ENCODE measurements around the gene SYT11.
"Not testable (repeated sequence)": the region's sequence is repeated elsewhere in the genome, so short reads cannot be mapped to it uniquely, and the experiment has no call there.

Gene SYT11

DNA sequence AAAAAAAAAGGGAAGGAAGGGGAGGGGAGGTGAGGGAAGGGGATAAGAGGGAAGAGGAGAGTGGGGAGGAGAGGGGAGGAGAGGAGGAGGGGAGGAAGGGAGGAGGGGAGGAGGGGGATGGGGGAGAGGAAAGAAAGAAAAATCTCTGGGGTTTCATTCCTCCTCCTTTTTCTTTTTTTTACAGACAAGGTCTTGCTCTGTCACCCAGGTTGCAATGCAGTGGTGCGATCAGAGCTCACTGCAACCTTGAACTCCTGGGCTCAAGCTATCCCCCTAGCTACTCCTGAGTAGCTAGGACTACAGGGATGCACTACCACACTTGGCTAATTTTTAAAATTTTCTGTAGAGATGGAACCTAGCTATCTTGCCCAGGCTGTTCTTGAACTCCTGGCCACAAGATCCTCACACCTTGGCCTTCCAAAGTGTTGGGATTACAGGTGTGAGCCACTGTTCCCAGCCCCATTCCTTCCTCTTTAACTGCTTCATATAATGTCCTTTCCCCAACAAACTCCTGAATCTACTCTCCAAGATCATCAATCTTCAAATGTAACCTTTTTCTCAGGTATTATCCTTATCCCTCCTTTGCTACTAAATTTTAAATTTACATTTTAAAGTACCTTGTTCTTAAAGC, 25.6 kb upstream of the SYT11 start:
- TF ChIP-seq, protein P1, sequence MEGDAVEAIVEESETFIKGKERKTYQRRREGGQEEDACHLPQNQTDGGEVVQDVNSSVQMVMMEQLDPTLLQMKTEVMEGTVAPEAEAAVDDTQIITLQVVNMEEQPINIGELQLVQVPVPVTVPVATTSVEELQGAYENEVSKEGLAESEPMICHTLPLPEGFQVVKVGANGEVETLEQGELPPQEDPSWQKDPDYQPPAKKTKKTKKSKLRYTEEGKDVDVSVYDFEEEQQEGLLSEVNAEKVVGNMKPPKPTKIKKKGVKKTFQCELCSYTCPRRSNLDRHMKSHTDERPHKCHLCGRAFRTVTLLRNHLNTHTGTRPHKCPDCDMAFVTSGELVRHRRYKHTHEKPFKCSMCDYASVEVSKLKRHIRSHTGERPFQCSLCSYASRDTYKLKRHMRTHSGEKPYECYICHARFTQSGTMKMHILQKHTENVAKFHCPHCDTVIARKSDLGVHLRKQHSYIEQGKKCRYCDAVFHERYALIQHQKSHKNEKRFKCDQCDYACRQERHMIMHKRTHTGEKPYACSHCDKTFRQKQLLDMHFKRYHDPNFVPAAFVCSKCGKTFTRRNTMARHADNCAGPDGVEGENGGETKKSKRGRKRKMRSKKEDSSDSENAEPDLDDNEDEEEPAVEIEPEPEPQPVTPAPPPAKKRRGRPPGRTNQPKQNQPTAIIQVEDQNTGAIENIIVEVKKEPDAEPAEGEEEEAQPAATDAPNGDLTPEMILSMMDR (IDR thresholded peaks at IDR 0.05; ENCODE audit: insufficient read depth, low read depth, low read length, missing control alignments): no peak
- DNase-seq (ENCODE audit: low read depth): no peak
- H3K4me3 ChIP-seq (ENCODE audit: low read length): no peak overlapping the region

DNA sequence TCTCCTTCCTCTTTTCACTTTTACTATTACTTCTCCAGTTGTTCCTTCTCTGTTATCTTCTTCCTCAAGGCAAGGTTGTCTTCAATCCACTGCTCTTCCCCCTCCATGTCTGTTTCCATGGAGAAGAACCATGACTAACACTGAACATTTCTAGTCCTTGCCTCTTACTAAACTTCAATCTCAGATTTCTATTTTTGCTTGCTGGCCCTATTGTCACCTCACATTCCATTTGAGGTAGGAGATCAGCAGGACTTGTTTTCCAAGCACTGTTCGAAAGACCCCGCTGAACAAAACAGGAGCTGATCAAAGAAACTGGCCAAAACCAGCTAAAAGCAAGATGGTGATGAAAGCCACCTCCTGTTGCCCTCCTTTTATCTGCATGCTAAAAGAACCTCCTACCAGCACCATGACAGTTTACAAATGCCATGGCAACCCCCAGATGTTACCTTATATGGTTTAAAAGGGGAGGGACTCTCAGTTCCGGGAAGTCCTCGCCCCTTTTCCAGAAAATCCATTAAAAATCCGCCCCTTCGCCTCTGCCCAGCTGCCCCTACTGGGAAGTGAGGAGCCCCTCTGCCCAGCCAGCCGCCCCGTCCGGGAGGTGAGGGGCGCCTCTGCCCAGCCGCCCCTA, 25.0 kb upstream of the SYT11 start:
- no peak for DNase-seq (ENCODE audit: low read depth)
- TF ChIP-seq, protein P1 (IDR thresholded peaks at IDR 0.05; ENCODE audit: insufficient read depth, low read depth, low read length, missing control alignments): no peak
- H3K4me3 ChIP-seq (ENCODE audit: low read length): no peak overlapping the region

DNA sequence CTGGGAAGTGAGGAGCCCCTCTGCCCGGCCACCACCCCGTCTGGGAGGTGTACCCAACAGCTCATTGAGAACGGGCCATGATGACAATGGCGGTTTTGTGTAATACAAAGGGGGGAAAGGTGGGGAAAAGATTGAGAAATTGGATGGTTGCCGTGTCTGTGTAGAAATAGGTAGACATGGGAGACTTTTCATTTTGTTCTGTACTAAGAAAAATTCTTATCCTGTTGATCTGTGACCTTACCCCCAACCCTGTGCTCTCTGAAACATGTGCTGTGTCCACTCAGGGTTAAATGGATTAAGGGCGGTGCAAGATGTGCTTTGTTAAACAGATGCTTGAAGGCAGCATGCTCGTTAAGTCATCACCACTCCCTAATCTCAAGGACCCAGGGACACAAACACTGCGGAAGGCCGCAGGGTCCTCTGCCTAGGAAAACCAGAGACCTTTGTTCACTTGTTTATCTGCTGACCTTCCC, 24.4 kb upstream of the SYT11 start:
- not testable (repeated sequence) for H3K4me3 ChIP-seq (ENCODE audit: low read length); DNase-seq (ENCODE audit: low read depth)

DNA sequence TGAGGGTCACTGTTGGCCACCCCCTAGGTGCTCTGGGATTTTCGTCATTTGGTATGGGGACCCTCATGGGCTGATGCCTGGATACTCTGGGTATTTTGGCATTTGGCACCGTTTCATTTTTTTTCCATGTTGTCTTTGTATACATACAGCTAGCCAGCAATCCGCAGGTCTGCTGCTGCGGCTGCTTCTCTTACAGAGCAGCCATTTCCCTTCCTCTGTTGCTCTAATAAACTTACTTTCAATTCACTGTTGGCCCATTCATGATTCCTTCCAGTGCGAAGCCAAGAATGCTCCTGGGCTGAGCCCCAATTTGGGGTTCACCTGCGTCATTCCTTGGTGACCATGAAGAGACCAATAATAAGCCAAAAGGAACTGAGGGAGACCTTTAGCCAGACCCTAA, 23.8 kb upstream of the SYT11 start:
- TF ChIP-seq, protein P1 (IDR thresholded peaks at IDR 0.05; ENCODE audit: insufficient read depth, low read depth, low read length, missing control alignments): no peak
- no peak for DNase-seq (ENCODE audit: low read depth)
- no peak overlapping the region for H3K4me3 ChIP-seq (ENCODE audit: low read length)

DNA sequence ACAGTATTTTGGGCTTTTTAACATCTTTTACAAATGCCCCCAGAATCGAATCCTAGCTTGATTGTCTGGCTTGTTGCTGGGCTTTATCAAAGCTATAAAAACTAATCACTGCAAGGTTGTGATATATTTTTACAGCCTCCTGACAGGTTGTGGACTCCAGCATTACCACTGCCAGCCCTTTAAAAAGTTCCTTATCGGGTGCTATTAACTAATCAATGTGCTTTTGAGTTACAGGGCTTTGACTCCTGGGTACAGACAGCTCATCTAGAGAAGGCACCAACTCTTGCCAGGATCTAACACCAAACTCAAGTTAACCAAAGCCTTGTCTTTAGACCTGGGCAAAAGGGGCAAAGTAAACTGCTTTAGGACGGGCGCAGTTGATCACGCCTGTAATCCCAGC, 19.0 kb upstream of the SYT11 start:
- TF ChIP-seq, protein P1 (IDR thresholded peaks at IDR 0.05; ENCODE audit: insufficient read depth, low read depth, low read length, missing control alignments): no peak
- no peak overlapping the region for H3K4me3 ChIP-seq (ENCODE audit: low read length)
- DNase-seq (ENCODE audit: low read depth): no peak

DNA sequence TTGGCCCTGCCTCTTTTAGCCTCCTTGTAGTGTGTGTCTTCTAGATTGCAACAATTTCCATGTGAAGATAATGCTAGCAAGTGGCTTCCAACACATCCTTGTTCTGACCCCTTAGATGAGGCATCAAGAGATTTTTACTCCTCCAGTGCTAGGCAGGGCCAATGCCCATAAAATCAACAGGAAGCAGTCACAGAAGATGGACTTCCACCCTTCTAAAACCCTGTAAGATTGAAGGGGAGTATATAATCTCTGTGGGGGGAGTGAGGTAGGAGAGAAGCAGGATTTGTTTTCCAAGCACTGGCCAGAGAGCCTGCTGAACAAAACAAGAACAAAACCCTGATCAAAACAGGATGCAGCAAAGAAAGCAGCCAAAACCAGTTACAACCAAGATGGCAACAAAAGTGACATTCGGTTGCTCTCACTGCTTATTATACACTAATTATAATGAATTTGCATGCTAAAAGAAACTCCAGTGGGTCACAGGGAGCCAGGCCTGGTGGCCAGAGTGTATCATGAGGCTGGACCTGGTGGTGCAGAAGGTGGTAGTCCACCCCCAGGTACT, 14.4 kb upstream of the SYT11 start:
- no peak for DNase-seq (ENCODE audit: low read depth)
- H3K4me3 ChIP-seq (ENCODE audit: low read length): no peak overlapping the region
- TF ChIP-seq, protein P1 (IDR thresholded peaks at IDR 0.05; ENCODE audit: insufficient read depth, low read depth, low read length, missing control alignments): no peak

DNA sequence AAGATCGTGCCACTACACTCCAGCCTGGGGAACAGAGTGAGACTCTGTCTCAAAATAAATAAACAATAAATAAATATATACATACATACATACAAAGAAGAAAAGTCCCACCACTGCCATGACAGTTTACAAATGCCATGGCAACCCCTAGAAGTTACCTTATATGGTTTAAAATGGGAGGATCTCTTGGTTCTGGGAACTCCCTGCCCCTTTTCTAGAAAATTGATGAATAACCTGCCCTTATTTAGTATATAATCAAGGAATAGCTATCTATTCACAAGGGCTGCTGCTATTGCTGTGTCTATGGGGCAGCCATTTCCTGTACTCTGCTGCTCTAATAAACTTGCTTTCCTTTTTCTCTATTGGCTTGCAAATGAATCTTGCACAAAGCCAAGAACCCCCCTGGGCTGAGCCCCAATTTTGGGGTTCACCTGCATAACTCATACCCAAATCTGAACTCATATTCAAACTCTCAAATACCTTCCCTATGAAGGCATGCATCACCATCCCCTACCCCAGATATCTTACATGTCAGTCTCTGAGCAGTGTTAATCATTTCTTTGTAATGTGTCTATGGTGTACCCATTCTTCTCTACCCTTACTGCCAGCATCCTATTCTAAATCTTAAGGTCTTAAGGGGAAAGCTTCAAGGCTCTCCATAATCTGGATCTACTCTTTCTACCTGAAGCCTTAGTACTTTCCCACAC, 11.4 kb upstream of the SYT11 start:
- no peak overlapping the region for H3K4me3 ChIP-seq (ENCODE audit: low read length)
- no peak for DNase-seq (ENCODE audit: low read depth)
- TF ChIP-seq, protein P1 (IDR thresholded peaks at IDR 0.05; ENCODE audit: insufficient read depth, low read depth, low read length, missing control alignments): no peak

Measured in epithelial cell of esophagus (primary cell).